Measurements from ENCODE around the gene OR5K1.

Gene OR5K1

DNA sequence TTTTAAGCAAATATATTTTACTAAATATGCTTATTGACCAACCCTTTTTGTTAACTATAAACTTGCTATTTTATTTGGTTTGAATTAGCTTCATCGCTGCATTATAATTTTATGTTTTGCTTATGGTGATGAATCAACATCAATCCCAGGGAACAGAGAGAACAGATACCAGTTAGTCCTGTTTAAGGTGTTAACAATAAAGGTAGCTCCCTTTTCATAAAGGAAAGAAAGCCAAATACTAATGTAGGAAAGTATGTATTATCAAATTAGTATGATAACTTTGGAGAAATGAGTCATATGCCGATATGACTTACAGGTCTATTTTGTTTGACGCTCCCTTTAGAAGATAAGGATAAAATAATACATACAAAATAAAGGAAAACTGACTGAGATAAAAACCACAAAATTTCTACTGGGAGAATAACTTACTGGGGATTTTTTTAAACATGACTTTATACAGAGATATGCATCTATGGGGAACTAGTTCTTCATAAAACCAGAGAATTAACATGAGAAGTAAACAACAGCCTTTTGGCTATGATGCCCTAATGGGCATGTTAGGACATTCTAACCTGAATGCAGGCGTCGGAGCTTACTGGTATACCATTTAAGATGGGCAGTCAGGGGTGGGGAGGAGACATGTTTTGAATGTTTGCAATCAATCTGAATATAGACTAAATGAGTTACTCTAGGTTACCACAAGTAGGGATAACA is 39.0 kb downstream of the OR5K1 start:
- TF ChIP-seq POLR2AphosphoS5 (IDR thresholded peaks at IDR 0.05; ENCODE audit: borderline replicate concordance, low read depth, low read length) (no peak), FOXP2 (optimal IDR thresholded peaks at IDR 0.05; ENCODE audit: control extremely low read depth, extremely low read length, insufficient read depth) (no peak), EZH2 (IDR thresholded peaks at IDR 0.05) (no peak)
- no peak for DNase-seq (ENCODE audit: low read depth, low spot score)

DNA sequence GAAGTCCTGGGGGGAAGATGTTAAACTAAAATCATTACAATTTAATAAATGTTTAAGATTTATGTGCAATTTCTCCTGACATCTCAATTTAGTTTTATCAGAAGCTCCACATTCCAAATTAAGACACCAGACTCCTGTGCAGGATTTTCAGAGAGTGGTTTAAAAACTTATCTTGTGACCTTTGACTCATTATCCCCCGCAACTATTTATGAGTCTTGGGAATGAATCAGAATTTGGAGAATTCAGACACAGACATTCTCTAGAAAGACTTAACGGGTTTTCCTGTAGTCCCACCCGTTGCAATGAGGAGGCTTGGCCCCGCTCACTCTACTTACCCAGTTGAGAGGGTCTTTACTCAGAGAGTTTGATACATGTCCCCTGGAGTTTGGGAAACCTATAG is 41.5 kb downstream of the OR5K1 start:
- H3K9me3 ChIP-seq (ENCODE audit: low read depth, low read length), result no peaks in the 10 kb centered on the region
- no peak overlapping the region for H3K9ac ChIP-seq (ENCODE audit: insufficient read length)
- H3K36me3 ChIP-seq (ENCODE audit: insufficient read depth, low read length), result no peaks in the 10 kb centered on the region
- H3K4me3 ChIP-seq, result no peak overlapping the region
- TF ChIP-seq EZH2 (IDR thresholded peaks at IDR 0.05) (no peak), POLR2AphosphoS5 (IDR thresholded peaks at IDR 0.05; ENCODE audit: borderline replicate concordance, low read depth, low read length) (no peak), FOXP2 (optimal IDR thresholded peaks at IDR 0.05; ENCODE audit: control extremely low read depth, extremely low read length, insufficient read depth) (no peak)
- no peak for DNase-seq (ENCODE audit: low read depth, low spot score)
- no peak overlapping the region for H3K27ac ChIP-seq

More for the DNA sequence above, 39.0 kb downstream of the OR5K1 start:
- no peaks in the 10 kb centered on the region for H3K9me3 ChIP-seq (ENCODE audit: low read depth, low read length)
- no peak overlapping the region for H3K4me3 ChIP-seq
- H3K36me3 ChIP-seq (ENCODE audit: insufficient read depth, low read length), result no peaks in the 10 kb centered on the region
- H3K9ac ChIP-seq (ENCODE audit: insufficient read length), result no peak overlapping the region
- H3K27ac ChIP-seq, result no peak overlapping the region

DNA sequence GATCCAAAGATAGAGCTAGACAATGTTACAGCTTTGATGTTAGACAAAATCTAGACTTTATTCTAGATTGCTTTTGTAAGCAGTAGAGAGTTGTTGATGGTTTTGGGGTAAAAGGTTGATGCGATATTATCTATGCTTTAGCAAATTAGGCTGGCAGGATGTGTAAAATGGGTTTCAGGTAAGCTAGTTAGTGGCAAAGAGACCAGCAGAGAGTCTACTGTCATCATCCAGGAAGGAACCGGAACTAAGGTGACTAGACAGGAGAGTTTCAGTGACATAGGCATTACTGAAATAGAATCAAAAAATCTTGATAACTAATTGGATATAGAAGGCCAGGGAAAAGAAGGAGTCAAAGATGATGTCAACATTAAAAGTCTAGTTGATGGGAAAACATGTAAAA is 45.6 kb downstream of the OR5K1 start:
- no peak overlapping the region for H3K4me3 ChIP-seq
- H3K9me3 ChIP-seq (ENCODE audit: low read depth, low read length), result no peaks in the 10 kb centered on the region
- no peak for DNase-seq (ENCODE audit: low read depth, low spot score)
- H3K9ac ChIP-seq (ENCODE audit: insufficient read length), result no peak overlapping the region
- H3K27ac ChIP-seq, result no peak overlapping the region
- no peaks in the 10 kb centered on the region for H3K36me3 ChIP-seq (ENCODE audit: insufficient read depth, low read length)
- TF ChIP-seq POLR2AphosphoS5 (IDR thresholded peaks at IDR 0.05; ENCODE audit: borderline replicate concordance, low read depth, low read length), result no peak

DNA sequence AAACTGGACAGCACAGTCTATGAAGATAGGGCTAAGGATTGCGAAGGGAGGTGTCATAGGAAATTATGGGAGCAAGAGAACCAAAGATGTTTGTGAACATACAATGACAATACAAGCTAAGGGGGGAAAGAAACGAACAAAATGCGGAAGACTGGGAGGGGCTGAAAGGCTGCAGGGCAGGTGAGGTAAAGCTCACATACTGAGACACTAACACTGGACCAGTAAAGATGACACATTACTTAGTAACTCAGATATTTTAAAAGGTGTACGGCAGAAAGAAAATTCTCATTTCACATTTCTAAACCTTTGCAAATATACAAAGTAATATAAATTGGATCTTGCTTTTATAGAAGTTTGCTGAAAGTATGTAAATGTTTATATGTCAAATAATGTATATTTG is 49.6 kb downstream of the OR5K1 start:
- no peak overlapping the region for H3K4me3 ChIP-seq
- H3K36me3 ChIP-seq (ENCODE audit: insufficient read depth, low read length), result peaks cover 20% of the 10 kb centered on the region
- H3K27ac ChIP-seq, result no peak overlapping the region
- no peaks in the 10 kb centered on the region for H3K9me3 ChIP-seq (ENCODE audit: low read depth, low read length)
- no peak for DNase-seq (ENCODE audit: low read depth, low spot score)
- H3K9ac ChIP-seq (ENCODE audit: insufficient read length), result no peak overlapping the region
- no peak for TF ChIP-seq FOXP2 (optimal IDR thresholded peaks at IDR 0.05; ENCODE audit: control extremely low read depth, extremely low read length, insufficient read depth)
- no peak for TF ChIP-seq EZH2 (IDR thresholded peaks at IDR 0.05)
- no peak for TF ChIP-seq POLR2AphosphoS5 (IDR thresholded peaks at IDR 0.05; ENCODE audit: borderline replicate concordance, low read depth, low read length)

DNA sequence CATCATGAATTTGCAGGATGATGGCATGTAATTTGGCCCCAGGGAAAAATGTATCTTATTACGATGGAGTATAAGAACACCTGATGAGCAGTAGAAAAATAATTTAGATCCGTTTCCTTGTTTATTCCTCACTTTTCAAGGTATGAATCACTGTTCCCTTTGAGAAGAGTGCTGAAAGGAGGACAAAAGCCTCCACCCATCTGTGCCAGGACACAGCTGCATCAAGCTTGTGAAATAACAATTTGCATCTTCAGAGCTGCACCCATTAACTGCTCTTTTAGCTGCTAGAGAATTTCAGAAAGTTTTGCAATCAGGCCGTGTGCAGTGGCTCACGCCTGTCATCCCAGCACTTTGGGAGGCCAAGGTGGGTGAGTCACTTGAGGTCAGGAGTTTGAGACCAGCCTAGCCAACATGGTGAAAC is 50.1 kb downstream of the OR5K1 start:
- no peak overlapping the region for H3K9ac ChIP-seq (ENCODE audit: insufficient read length)
- H3K36me3 ChIP-seq (ENCODE audit: insufficient read depth, low read length), result peaks cover 25% of the 10 kb centered on the region
- H3K4me3 ChIP-seq, result no peak overlapping the region
- TF ChIP-seq FOXP2 (optimal IDR thresholded peaks at IDR 0.05; ENCODE audit: control extremely low read depth, extremely low read length, insufficient read depth) (no peak), EZH2 (IDR thresholded peaks at IDR 0.05) (no peak), POLR2AphosphoS5 (IDR thresholded peaks at IDR 0.05; ENCODE audit: borderline replicate concordance, low read depth, low read length) (no peak)
- no peak overlapping the region for H3K27ac ChIP-seq
- no peaks in the 10 kb centered on the region for H3K9me3 ChIP-seq (ENCODE audit: low read depth, low read length)
- DNase-seq (ENCODE audit: low read depth, low spot score), result no peak

DNA sequence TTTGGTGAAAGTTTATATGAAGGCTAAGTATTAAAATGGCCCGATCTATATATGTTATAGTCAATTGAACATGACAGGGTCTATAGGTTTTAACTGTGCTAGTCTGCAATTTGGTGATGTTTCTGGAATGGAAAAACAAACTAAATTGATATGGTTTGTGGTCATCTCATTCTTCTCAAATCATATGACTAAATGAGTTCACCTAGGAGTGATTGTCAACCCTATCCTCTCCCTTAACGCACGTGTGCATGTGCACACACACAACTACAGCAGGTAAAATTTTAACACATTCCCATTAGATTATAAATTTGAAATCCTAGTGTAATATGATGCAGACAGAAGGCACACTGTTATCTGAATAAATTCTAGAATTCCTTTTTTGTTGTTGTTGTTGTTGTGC is 50.7 kb downstream of the OR5K1 start:
- no peak overlapping the region for H3K9ac ChIP-seq (ENCODE audit: insufficient read length)
- no peak for TF ChIP-seq POLR2AphosphoS5 (IDR thresholded peaks at IDR 0.05; ENCODE audit: borderline replicate concordance, low read depth, low read length)
- TF ChIP-seq EZH2 (IDR thresholded peaks at IDR 0.05), result no peak
- no peak for TF ChIP-seq FOXP2 (optimal IDR thresholded peaks at IDR 0.05; ENCODE audit: control extremely low read depth, extremely low read length, insufficient read depth)
- no peaks in the 10 kb centered on the region for H3K9me3 ChIP-seq (ENCODE audit: low read depth, low read length)
- no peak overlapping the region for H3K27ac ChIP-seq
- H3K36me3 ChIP-seq (ENCODE audit: insufficient read depth, low read length), result peaks cover 30% of the 10 kb centered on the region
- no peak overlapping the region for H3K4me3 ChIP-seq
- no peak for DNase-seq (ENCODE audit: low read depth, low spot score)

DNA sequence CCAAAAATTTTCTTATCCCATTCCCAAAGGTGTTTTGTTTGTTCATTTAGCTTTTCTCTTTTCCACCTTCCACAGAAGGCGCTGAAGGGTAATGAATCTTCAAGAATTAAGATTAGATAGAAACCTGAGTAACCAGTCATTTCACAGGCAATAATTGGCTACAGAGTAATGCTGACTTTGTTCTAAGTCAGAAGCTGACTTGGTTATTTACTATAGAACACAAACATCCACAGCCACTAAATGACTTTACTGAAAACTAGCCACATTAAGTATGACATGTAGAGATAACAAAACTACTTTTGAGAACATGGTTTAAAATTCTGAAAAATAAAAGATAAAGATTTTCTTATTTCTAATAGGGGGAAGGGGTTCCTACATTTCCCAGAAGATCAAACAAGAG is 51.9 kb downstream of the OR5K1 start:
- no peak for DNase-seq (ENCODE audit: low read depth, low spot score)
- no peak for TF ChIP-seq POLR2AphosphoS5 (IDR thresholded peaks at IDR 0.05; ENCODE audit: borderline replicate concordance, low read depth, low read length)
- no peak for TF ChIP-seq EZH2 (IDR thresholded peaks at IDR 0.05)
- TF ChIP-seq FOXP2 (optimal IDR thresholded peaks at IDR 0.05; ENCODE audit: control extremely low read depth, extremely low read length, insufficient read depth), result no peak
- Histone ChIP-seq H3K27ac (no peak overlapping the region), H3K4me3 (no peak overlapping the region), H3K9ac (ENCODE audit: insufficient read length) (no peak overlapping the region), H3K9me3 (ENCODE audit: low read depth, low read length) (no peaks in the 10 kb centered on the region), H3K36me3 (ENCODE audit: insufficient read depth, low read length) (peaks cover 42% of the 10 kb centered on the region)

DNA sequence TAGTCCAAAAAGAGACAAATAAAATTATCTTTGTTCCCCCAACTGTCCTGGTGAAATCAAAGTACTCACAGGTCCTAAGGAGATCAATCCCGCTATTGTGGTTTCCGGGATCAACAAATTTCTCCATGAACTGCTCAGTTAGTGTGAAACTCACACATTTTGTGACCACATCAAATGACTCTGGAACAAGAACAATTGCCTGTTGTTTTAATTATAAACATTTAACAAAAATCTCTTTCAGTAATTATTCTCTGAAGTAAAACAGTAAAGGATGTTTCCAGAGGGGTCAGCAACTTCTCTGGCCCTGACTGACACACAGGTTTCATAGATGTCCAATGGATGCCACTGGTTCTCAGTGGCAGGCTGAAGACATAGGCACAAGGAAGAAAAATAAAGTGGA is 55.8 kb downstream of the OR5K1 start:
- Histone ChIP-seq H3K4me3 (no peak overlapping the region), H3K36me3 (ENCODE audit: insufficient read depth, low read length) (peaks cover 56% of the 10 kb centered on the region), H3K9ac (ENCODE audit: insufficient read length) (no peak overlapping the region), H3K9me3 (ENCODE audit: low read depth, low read length) (no peaks in the 10 kb centered on the region), H3K27ac (no peak overlapping the region)
- no peak for DNase-seq (ENCODE audit: low read depth, low spot score)
- no peak for TF ChIP-seq EZH2 (IDR thresholded peaks at IDR 0.05)
- TF ChIP-seq FOXP2 (optimal IDR thresholded peaks at IDR 0.05; ENCODE audit: control extremely low read depth, extremely low read length, insufficient read depth), result no peak
- TF ChIP-seq POLR2AphosphoS5 (IDR thresholded peaks at IDR 0.05; ENCODE audit: borderline replicate concordance, low read depth, low read length), result no peak

GRCh38 chr3:98519351-98519750 is 56.4 kb downstream of the OR5K1 start:
- Histone ChIP-seq H3K36me3 (ENCODE audit: insufficient read depth, low read length) (peaks cover 56% of the 10 kb centered on the region), H3K9ac (ENCODE audit: insufficient read length) (no peak overlapping the region), H3K4me3 (no peak overlapping the region), H3K9me3 (ENCODE audit: low read depth, low read length) (no peaks in the 10 kb centered on the region), H3K27ac (no peak overlapping the region)
- TF ChIP-seq FOXP2 (optimal IDR thresholded peaks at IDR 0.05; ENCODE audit: control extremely low read depth, extremely low read length, insufficient read depth) (no peak), EZH2 (IDR thresholded peaks at IDR 0.05) (no peak), POLR2AphosphoS5 (IDR thresholded peaks at IDR 0.05; ENCODE audit: borderline replicate concordance, low read depth, low read length) (no peak)
- no peak for DNase-seq (ENCODE audit: low read depth, low spot score)

All from SK-N-MC (cell line).